H1 (cell line): Measurements from ENCODE around the gene CYBA. TPM values are rescaled to one million over a fixed set of nuclear protein-coding genes. Genes with fewer than 3 reads are reported as not detected.

Experiments
- CTCF ChIA-PET: fragments of 300-600 bp; sonication (Branson Sonifier 250); formaldehyde crosslinking; loops from one replicate; lab custom pipeline; 2021; ENCODE audit not compliant: partially characterized antibody; lab: Charles Lee
- POLR2A ChIA-PET: fragments of 300-600 bp; sonication (Branson Sonifier 250); formaldehyde crosslinking; loops from one replicate; lab custom pipeline; 2021; ENCODE audit warnings: inconsistent platforms; ENCODE audit not compliant: partially characterized antibody; lab: Charles Lee
- DNase-seq, 2 experiments: peaks; one replicate each; pipeline versions ENCODE4 v3.0.0 to v3.0.0-alpha.2; 2010 to 2022; ENCODE audit warnings: low spot score in 2 of 2, low read depth in 1 of 2, mixed read lengths in 1 of 2
- FAIRE-seq: peaks from 2 replicates; lab custom pipeline; 2011; peaks lifted over from hg19 to GRCh38; lab: Jason Lieb, UNC
- H2AFZ ChIP-seq: 2 replicates; pipeline ENCODE4 v1.8.1; 2012; ENCODE audit warnings: low read length, inconsistent platforms
- H2AK5ac ChIP-seq: 2 replicates; pipeline ENCODE4 v1.6.1; 2013; ENCODE audit warnings: low read depth, low read length
- H2BK120ac ChIP-seq: replicated peaks from 2 replicates; pipeline ENCODE3; 2013; ENCODE audit warnings: low read depth, low read length, inconsistent platforms
- H2BK12ac ChIP-seq: 2 replicates; pipeline ENCODE4 v1.6.1; 2013; ENCODE audit warnings: low read depth, low read length
- H2BK15ac ChIP-seq: 2 replicates; pipeline ENCODE4 v1.6.1; 2013; ENCODE audit warnings: low read length
- H2BK20ac ChIP-seq: 2 replicates; pipeline ENCODE4 v1.6.1; 2013; ENCODE audit warnings: low read length
- H2BK5ac ChIP-seq: 2 replicates; pipeline ENCODE4 v1.6.1; 2013; ENCODE audit warnings: low read depth, low read length
- H3K14ac ChIP-seq: 2 replicates; pipeline ENCODE4 v1.6.1; 2013; ENCODE audit warnings: inconsistent platforms; ENCODE audit not compliant: insufficient read length
- H3K18ac ChIP-seq: 2 replicates; pipeline ENCODE4 v1.6.1; 2013; ENCODE audit warnings: low read length; ENCODE audit errors: extremely low read depth
- H3K23ac ChIP-seq: 2 replicates; pipeline ENCODE4 v1.6.1; 2013; ENCODE audit warnings: inconsistent platforms; ENCODE audit not compliant: insufficient read length
- H3K23me2 ChIP-seq: 2 replicates; pipeline ENCODE4 v1.6.1; 2013; ENCODE audit warnings: low read depth, low read length
- H3K27ac ChIP-seq: 2 replicates; pipeline ENCODE4 v1.6.1; 2011; ENCODE audit warnings: low read depth, low read length, inconsistent platforms
- H3K27me3 ChIP-seq, 4 experiments: replicated peaks in 1 of 4; 1 replicate in 1 of 4; 2 replicates in 3 of 4; pipeline versions ENCODE4 v1.6.1 to v1.8.1; 2011 to 2013; ENCODE audit warnings: low read length in 3 of 4, mild to moderate bottlenecking in 3 of 4, inconsistent platforms in 2 of 4, mixed read lengths in 2 of 4, moderate library complexity in 1 of 4; ENCODE audit not compliant: control insufficient read depth in 3 of 4, insufficient read depth in 3 of 4; ENCODE audit errors: extremely low read depth in 1 of 4
- H3K36me3 ChIP-seq, 4 experiments: 2 replicates each; pipeline versions ENCODE4 v1.6.1 to v1.8.1; 2011 to 2013; ENCODE audit warnings: mild to moderate bottlenecking in 4 of 4, low read length in 3 of 4, moderate library complexity in 2 of 4, control low read depth in 1 of 4, inconsistent platforms in 1 of 4; ENCODE audit not compliant: insufficient read depth in 4 of 4, control insufficient read depth in 2 of 4
- H3K4ac ChIP-seq: replicated peaks from 2 replicates; pipeline ENCODE3; 2013; ENCODE audit warnings: low read length, low read depth, mixed read lengths, inconsistent platforms; ENCODE audit not compliant: insufficient read length
- H3K4me1 ChIP-seq, 4 experiments: replicated peaks in 1 of 4; 1 replicate in 1 of 4; 2 replicates in 3 of 4; pipeline versions ENCODE4 v1.6.1 to v1.8.1; 2011 to 2013; ENCODE audit warnings: low read length in 3 of 4, inconsistent platforms in 2 of 4, mixed read lengths in 1 of 4; ENCODE audit not compliant: insufficient read depth in 4 of 4, control insufficient read depth in 3 of 4
- H3K4me2 ChIP-seq, 2 experiments: 2 replicates each; pipeline versions ENCODE4 v1.6.1 to v1.8.1; 2011 to 2013; ENCODE audit warnings: low read depth in 2 of 2, low read length in 2 of 2, control low read depth in 1 of 2, inconsistent platforms in 1 of 2, mild to moderate bottlenecking in 1 of 2; ENCODE audit not compliant: insufficient read depth in 1 of 2
- H3K4me3 ChIP-seq, 4 experiments: fragments of 200-600, 300-600 bp in 1 of 4; sonication (generic), shearing (Covaris generic), sonication (Bioruptor Twin) in 1 of 4; 2 replicates each; pipeline versions ENCODE4 v1.5.1 to v1.8.1; 2011 to 2016; ENCODE audit warnings: low read length in 4 of 4, low read depth in 3 of 4, control low read depth in 2 of 4, inconsistent platforms in 2 of 4, mild to moderate bottlenecking in 2 of 4, mixed read lengths in 1 of 4, moderate library complexity in 1 of 4; ENCODE audit not compliant: insufficient read depth in 2 of 4; ENCODE audit errors: extremely low read depth in 1 of 4
- H3K56ac ChIP-seq: replicated peaks from 2 replicates; pipeline ENCODE3; 2013; ENCODE audit warnings: low read depth, mild to moderate bottlenecking, mixed read lengths, low read length, inconsistent platforms; ENCODE audit not compliant: insufficient read length
- H3K79me1 ChIP-seq: 2 replicates; pipeline ENCODE4 v1.6.1; 2013; ENCODE audit warnings: low read depth, low read length, control low read depth
- H3K79me2 ChIP-seq, 2 experiments: 2 replicates each; pipeline versions ENCODE4 v1.6.1 to v1.8.1; 2012 to 2013; ENCODE audit warnings: low read length in 2 of 2, mild to moderate bottlenecking in 2 of 2, inconsistent platforms in 1 of 2; ENCODE audit not compliant: insufficient read depth in 2 of 2, control insufficient read depth in 1 of 2
- H3K9ac ChIP-seq, 4 experiments: replicated peaks in 1 of 4; 1 replicate in 1 of 4; 2 replicates in 3 of 4; pipeline versions ENCODE4 v1.6.1 to v1.8.1; 2011 to 2013; ENCODE audit warnings: low read depth in 3 of 4, low read length in 3 of 4, control low read depth in 2 of 4, mild to moderate bottlenecking in 2 of 4, moderate library complexity in 2 of 4, inconsistent platforms in 1 of 4; ENCODE audit errors: extremely low read depth in 1 of 4
- H3K9me3 ChIP-seq, 2 experiments: 2 replicates each; pipeline versions ENCODE4 v1.6.1 to v1.8.1; 2012 to 2013; ENCODE audit warnings: mild to moderate bottlenecking in 2 of 2, moderate library complexity in 2 of 2, control low read depth in 1 of 2, inconsistent platforms in 1 of 2, low read depth in 1 of 2, low read length in 1 of 2, mixed read lengths in 1 of 2; ENCODE audit not compliant: insufficient read depth in 2 of 2
- H4K20me1 ChIP-seq, 2 experiments: replicated peaks in 1 of 2; 2 replicates each; pipeline versions ENCODE3 to v1.8.1; 2011 to 2013; ENCODE audit warnings: inconsistent platforms in 2 of 2, low read length in 2 of 2, mild to moderate bottlenecking in 1 of 2; ENCODE audit not compliant: insufficient read depth in 2 of 2, control insufficient read depth in 1 of 2
- H4K5ac ChIP-seq: 2 replicates; pipeline ENCODE4 v1.6.1; 2013; ENCODE audit warnings: low read length, low read depth, mixed read lengths, inconsistent platforms; ENCODE audit not compliant: insufficient read length
- H4K8ac ChIP-seq: 2 replicates; pipeline ENCODE4 v1.8.0; 2013; ENCODE audit warnings: mild to moderate bottlenecking, moderate library complexity, low read length, inconsistent platforms; ENCODE audit not compliant: insufficient read depth; ENCODE audit errors: extremely low read depth
- H4K91ac ChIP-seq: replicated peaks from 2 replicates; pipeline ENCODE3; 2013; ENCODE audit warnings: low read length, mixed read lengths, inconsistent platforms; ENCODE audit not compliant: insufficient read length
- ATF3 ChIP-seq: IDR thresholded peaks from 2 replicates; pipeline ENCODE4 v1.6.1; 2011; ENCODE audit warnings: low read depth, mild to moderate bottlenecking, low read length; ENCODE audit not compliant: insufficient read depth
- BACH1 ChIP-seq: IDR thresholded peaks from 2 replicates; pipeline ENCODE4 v1.6.1; 2012; ENCODE audit warnings: low read length, improper control_type of control experiment
- CBX5 ChIP-seq: fragments of 300-800, 300-1000 bp; sonication (generic); IDR thresholded peaks from 2 replicates; pipeline ENCODE4 v1.7.1; 2016; ENCODE audit warnings: antibody characterized with exemption, low read length, low read depth
- EGR1 ChIP-seq: IDR thresholded peaks from 2 replicates; pipeline ENCODE4 v1.6.1; 2011; ENCODE audit warnings: low read depth, low read length, borderline replicate concordance
- HDAC2 ChIP-seq, 2 experiments: fragments of 300-600 bp in 1 of 2; sonication (generic) in 1 of 2; IDR thresholded peaks; 2 replicates each; pipeline ENCODE4 v1.6.1; 2011 to 2012; ENCODE audit warnings: low read depth in 2 of 2, low read length in 2 of 2, mild to moderate bottlenecking in 2 of 2, moderate library complexity in 2 of 2, borderline replicate concordance in 1 of 2, inconsistent platforms in 1 of 2
- JUN ChIP-seq: IDR thresholded peaks from 2 replicates; pipeline ENCODE4 v1.6.1; 2011; ENCODE audit warnings: low read depth, mild to moderate bottlenecking, improper control_type of control experiment, low read length
- NANOG ChIP-seq: IDR thresholded peaks from 2 replicates; pipeline ENCODE4 v1.6.1; 2011; ENCODE audit warnings: low read length, low read depth, mild to moderate bottlenecking, inconsistent platforms; ENCODE audit not compliant: insufficient read depth, poor library complexity, severe bottlenecking
- RFX5 ChIP-seq: IDR thresholded peaks from 2 replicates; pipeline ENCODE4 v1.6.1; 2011; ENCODE audit warnings: low read depth, low read length, improper control_type of control experiment, borderline replicate concordance
- SIX5 ChIP-seq: IDR thresholded peaks from 2 replicates; pipeline ENCODE4 v1.6.1; 2011; ENCODE audit warnings: mild to moderate bottlenecking, low read depth, low read length
- SRF ChIP-seq: IDR thresholded peaks from 2 replicates; pipeline ENCODE4 v1.6.1; 2011; ENCODE audit warnings: mild to moderate bottlenecking, low read depth, low read length, moderate library complexity
- YY1 ChIP-seq: IDR thresholded peaks from 2 replicates; pipeline ENCODE4 v1.6.1; 2011; ENCODE audit warnings: low read depth, mild to moderate bottlenecking, low read length
- WGBS, 2 experiments: shearing (Covaris generic) in 1 of 2; methylation state at CpG; one replicate each; pipeline versions ENCODE4 v1.1.6 to v1.1.7; 2013 to 2015; ENCODE audit warnings: low lambda C conversion rate in 2 of 2, mixed read lengths in 2 of 2, inconsistent platforms in 1 of 2, low coverage in 1 of 2, missing lambda C conversion rate in 1 of 2; ENCODE audit not compliant: insufficient replicate concordance in 2 of 2, insufficient coverage in 1 of 2, insufficient read length in 1 of 2; ENCODE audit errors: extremely low coverage in 1 of 2, missing lambda C conversion rate in 1 of 2; 5-methylcytosine and 5-hydroxymethylcytosine counted together
- polyA plus RNA-seq, 7 experiments: library from polyadenylated mRNA; depleted of rRNA in 3 of 7; stranded (reverse) in 5 of 7; unstranded in 2 of 7; fragments of >200 nt in 5 of 7; fragments of 200-250 nt in 2 of 7; gene quantifications; 1 replicate in 5 of 7; 2 replicates in 1 of 7; 4 replicates in 1 of 7; pipeline versions ENCODE4 v1.2.1 to v1.2.3, GENCODE V29; 2011 to 2013; ENCODE audit warnings: missing spikeins in 2 of 7, mixed read lengths in 2 of 7
- total RNA-seq: library from RNA; stranded (reverse); fragmentation: NEBNext Ultra II Directional; extraction: Animal tissue kit (Norgen Biotek cat#: 25700); gene quantifications from 2 replicates; pipeline ENCODE4 v1.2.1, GENCODE V29; 2021

The CYBA gene
- total and polyA plus RNA-seq, 2 of the 8 experiments (the other 6 are each of a cell fraction or from before 2014, with no cell fraction given), result 136 to 254 TPM

- Histone ChIP-seq H3K56ac (no peak overlapping the region), H3K23ac (no peak overlapping the region), H3K14ac (no peak overlapping the region), H3K4me3 (no peak overlapping the region), H3K18ac (no peak overlapping the region), H3K27ac (no peak overlapping the region), H2AK5ac (no peak overlapping the region), H3K9ac (no peak overlapping the region), H2BK15ac (no peak overlapping the region), H4K91ac (no peak overlapping the region), H3K23me2 (peaks cover 8% of the 10 kb centered on the region), H3K79me2 (no peaks in the 10 kb centered on the region), H3K4me2 (no peak overlapping the region), H2BK12ac (no peak overlapping the region), H3K9me3 (no peaks in the 10 kb centered on the region), H3K4ac (no peak overlapping the region), H2BK20ac (no peak overlapping the region), H4K20me1 (peaks cover 2 to 9% of the 10 kb centered on the region in 2 experiments), H3K79me1 (no peaks in the 10 kb centered on the region; the same call in 1 of the 2 replicates), H4K5ac (no peak overlapping the region), H2BK5ac (no peak overlapping the region), H2BK120ac (no peak overlapping the region), H2AFZ (no peak overlapping the region), H4K8ac (no peak overlapping the region), H3K4me1 (peaks cover 0 to 27% (median 12%) of the 10 kb centered on the region in 4 experiments; a peak in 6 of 7 replicates), H3K27me3 (peaks cover 0 to 4% (median 0%) of the 10 kb centered on the region in 4 experiments; a peak in 2 of 7 replicates), H3K36me3 (peaks cover 4 to 20% (median 12%) of the 10 kb centered on the region in 4 experiments; a peak in 6 of 8 replicates)
- FAIRE-seq (no peak), DNase-seq (no peak)
- TF ChIP-seq HDAC2 (IDR thresholded peaks at IDR 0.05; ENCODE audit: borderline replicate concordance in 1 of 2, low read depth in 2 of 2, low read length in 2 of 2), result no peak
- no peak for TF ChIP-seq ATF3
- no peak for TF ChIP-seq YY1
- no peak for TF ChIP-seq SRF
- TF ChIP-seq EGR1, result no peak
- TF ChIP-seq BACH1, result no peak
- no peak for TF ChIP-seq RFX5
- TF ChIP-seq SIX5, result no peak
- TF ChIP-seq JUN, result no peak
- no peak for TF ChIP-seq CBX5
- TF ChIP-seq NANOG, result no peak
- 91% methylated on average over 13 of the region's 16 CpGs; no CpG with 5 or more reads in 1 of the 2 experiments for WGBS, 2 experiments
- ChIA-PET CTCF (interaction anchor here (0.5 to 11.2 kb wide), 6 partner anchors 8 to 226 kb away, joined by 3 to 89 read pairs (median 8); partner anchors contain the start of genes GALNS, IL17C and TRAPPC2L), POLR2A (interaction anchor here (1.5 to 2.0 kb wide), 2 partner anchors 19 to 41 kb away, joined by 3 to 5 read pairs; no protein-coding TSS in a partner anchor)
These were observed 19.5 kb downstream of the CYBA start for GRCh38 chr16:88631384-88631783.
